Measurements from ENCODE around the gene GCK.
"Not testable (repeated sequence)": the region's sequence is repeated elsewhere in the genome, so short reads cannot be mapped to it uniquely, and the experiment has no call there.

The GCK gene

DNA sequence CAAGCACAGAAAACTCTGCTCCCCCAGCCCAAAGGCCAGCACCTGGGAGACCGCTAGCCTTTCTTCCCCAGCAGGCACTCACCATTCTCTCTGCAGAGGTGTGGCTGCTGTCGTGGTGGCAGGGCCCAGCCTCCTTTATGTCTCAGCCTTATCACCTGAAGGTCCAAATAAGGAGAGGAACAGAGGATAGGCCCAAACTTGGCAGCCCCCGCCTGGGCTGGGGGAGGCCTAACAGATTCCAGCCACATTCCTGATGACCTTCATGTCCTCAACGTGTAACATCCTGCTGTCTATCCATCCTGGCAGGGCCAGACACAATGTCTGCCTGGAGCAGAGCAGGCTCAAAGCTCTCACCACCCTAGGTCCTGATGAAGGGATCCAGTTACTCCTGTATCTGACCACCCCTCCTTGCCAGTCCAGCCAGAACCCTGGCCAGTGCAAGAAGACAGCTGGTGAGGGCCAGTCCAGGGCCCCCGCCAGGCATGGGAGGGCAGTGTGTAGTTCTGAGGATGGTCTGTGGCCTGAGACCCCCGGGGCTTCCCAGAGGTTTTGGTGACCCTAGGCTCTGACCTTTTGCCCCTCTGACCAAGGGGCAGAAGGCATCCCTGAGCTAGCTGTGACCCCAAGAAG, 47.9 kb downstream of the GCK start, which contains the start of gene MYL7:
TSS of gene MYL7 (minus strand) at position 112 of the 630 bp plus-strand sequence. CDS start at position 85, 27 bp downstream.
- DNase-seq (ENCODE audit: low spot score) = no peak

DNA sequence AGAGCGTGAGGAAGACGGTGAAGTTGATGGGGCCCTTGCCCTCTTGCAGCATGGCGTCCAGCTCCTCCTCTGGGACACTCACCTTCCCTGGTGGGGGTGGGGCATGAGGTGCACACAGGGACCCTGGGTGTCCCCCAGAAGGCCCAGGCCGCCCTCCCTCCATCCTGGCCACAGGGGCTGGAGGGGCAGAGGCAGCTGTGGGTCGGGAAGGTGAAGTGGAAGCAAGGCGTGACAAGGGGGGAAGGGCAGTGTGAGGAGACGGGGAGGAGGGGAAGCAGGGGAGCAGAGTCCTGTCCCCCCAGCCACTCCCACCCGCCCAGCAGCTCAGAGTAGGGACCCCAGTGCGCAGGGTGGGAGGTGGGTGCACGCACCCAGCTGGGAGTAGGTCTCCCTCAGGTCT, 48.9 kb downstream of the GCK start:
- no peak for DNase-seq (ENCODE audit: low spot score)

DNA sequence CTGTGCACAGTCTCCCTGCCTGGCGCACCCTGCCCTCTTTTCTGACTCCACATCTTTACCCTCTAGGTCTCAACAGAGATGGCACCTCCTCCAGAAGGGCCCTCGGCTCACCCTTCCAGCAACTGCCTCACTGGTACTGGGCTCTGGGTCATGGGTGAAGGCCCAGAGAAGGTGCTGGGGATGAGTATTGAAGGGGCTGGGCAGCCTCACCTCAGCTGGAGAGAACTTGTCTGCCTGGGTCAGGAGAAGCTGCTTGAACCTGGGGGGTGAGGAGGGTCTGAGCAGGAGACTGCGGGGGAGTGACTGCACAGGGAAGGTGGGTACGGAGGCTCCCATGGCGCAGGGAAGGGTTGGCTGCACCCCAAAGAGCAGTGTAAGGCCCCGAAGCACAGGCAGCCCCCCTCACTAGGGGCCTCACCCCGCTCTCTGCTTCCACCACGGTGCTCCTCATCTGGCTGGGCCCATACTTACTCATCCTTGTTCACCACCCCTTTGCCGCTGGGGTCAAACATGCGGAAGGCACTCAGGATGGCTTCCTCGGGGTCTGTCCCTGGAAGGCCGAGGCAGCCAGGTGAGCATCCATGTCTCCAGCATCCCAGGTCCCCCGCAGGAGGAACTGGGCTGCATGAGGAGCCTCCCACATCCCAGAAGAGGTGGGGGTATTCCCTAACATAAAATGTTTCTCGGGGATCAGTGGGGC, 49.8 kb downstream of the GCK start:
- no peak for DNase-seq (ENCODE audit: low spot score)

DNA sequence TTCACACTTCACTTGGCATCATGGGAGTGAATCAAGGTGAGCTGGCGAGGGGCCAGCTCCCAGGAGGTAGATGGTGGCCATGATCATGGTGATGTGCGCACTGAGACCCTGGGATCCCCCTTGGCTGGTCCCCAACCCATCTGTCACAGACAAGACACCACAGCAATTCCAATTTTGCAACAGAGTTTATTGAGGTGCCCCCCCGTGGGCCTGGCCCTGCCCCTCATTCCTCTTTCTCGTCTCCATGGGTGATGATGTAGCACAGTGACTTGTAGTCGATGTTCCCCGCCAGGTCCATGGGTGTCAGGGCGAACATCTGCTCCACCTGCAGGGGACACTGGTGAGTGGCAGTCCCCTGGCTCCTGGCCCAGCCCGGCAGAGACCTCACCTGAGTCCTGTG, 50.5 kb downstream of the GCK start:
- no peak for DNase-seq (ENCODE audit: low spot score)

DNA sequence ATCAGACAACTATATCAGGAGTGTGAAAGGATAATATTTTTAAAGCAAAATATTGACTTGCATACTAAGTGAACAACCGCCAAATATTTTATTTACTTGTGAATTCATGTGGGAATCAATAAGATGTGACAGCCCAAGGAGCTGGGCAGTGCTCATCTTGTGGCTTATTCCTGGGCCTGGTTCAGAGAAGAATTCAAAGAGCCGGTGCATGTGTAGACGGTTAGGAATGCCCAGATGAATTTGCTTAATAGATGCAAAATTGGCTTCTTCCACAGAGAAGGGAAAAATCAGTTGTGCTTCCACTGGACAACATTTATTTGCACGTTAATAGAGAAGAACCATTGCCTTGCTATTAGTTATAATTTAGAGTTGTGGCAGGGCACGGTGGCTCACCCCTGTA, 52.5 kb downstream of the GCK start:
- no peak for DNase-seq (ENCODE audit: low spot score)

DNA sequence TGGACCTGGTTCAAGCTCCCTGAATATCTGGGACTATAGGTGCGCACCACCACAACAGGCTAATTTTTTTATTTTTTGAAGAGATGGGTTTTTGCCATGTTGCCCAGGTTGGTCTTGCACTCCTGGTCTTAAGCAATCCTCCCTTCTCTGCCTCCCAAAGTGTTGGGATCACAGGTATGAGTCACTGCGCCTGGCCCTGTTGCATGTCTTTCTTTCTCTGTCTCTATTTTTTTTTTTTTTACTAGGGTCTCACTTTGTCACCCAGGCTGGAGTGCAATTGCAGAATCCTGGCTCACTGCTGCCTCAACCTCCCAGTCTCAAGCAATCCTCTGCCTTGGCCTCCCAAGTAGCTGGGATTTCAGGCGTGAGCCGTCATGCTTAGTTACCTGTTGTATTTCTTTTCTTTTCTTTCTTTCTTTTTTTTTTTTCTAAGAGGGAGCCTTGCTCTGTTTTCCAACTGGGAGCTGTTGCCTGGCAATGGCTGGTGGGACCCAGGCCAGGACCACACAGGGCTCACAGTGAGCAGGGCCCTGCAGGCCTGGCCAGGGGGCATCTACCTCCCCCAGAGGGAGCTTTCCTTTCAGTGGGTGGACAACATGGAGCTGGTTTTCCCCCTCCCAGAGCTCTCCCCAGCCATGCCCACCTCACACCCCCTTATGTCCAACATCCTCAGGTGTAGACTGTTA, 54.2 kb downstream of the GCK start:
- DNase-seq (ENCODE audit: low spot score) = no peak

DNA sequence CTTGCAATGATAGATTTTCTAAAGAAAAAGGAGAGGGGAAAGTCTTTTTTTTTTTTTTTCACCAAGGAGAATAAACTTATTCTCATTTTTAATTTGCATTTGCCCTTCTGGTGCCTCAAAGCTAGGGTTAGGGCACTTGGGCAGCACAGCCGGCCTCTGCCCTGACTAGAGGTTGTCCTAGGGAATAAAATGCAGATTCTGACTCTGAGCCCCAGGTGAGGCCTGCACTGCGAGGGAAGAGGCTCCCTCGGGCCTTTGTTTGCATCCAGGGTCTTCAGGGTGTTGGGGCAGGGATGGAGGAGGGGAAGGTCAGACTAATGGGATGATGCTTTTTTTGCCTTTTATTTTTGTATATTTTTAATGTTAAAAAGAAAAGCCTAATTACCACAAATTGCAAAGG, 55.9 kb downstream of the GCK start:
- DNase-seq (ENCODE audit: low spot score) = no peak

DNA sequence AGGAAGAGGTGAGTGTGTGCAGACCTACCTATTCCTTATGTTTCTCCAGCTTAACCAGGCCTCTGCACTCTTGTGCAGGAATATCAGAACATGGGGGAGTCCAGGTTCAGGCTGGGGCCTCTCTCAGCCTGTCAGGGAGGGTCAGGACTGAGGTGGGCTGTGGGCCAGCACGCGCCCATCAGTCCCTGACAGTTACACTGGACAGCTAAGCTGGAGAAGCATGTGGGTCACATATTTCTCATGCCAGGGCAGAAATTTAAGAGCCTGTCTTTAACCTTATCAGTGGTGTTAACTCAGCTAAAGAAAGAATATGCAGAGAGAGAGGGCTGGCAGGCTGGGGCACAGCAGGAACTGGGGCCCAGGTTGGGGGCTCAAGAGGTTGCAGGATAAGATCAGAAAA, 57.2 kb downstream of the GCK start:
- DNase-seq (ENCODE audit: low spot score) = no peak

DNA sequence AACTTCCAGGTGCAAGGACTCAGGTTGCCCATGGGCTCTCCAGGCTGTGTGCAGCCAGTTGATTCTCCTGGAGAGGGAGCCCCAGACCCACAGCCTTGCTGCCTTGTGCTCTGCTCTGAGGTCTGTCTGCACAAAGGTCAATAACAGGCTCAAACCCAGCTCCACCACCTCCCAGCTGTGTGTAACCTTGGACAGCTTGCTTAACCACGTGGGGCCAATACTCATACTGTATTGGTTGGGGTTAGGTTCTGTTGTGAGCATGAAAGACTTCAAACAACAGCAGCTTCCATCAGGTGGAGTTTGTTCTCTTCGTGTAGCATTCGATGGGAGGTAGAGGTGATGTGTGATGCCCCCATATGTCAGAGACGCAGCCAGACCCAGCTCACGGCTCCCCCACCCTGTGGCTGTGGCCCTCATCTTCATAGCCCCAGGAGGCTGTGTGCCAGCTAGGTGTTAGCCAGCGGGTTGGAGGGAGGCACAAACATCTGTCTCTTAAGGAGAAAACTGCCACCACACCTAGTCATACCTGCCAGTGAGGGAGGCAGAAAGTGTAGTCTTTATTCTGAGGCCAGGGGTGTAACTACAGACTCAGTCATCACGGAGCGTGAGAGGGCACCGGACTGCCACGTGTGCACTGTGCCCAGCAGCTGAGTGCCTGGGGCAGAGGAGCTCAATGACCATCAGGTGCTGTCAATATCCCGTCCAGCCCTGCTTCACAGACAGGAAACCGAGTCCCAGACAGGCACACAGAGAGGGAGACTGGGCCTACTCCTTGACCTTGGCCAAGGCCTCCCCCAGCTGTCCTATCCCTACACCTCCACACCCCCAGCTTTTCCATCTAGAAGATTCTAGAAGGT, 57.8 kb downstream of the GCK start:
- no peak for DNase-seq (ENCODE audit: low spot score)

DNA sequence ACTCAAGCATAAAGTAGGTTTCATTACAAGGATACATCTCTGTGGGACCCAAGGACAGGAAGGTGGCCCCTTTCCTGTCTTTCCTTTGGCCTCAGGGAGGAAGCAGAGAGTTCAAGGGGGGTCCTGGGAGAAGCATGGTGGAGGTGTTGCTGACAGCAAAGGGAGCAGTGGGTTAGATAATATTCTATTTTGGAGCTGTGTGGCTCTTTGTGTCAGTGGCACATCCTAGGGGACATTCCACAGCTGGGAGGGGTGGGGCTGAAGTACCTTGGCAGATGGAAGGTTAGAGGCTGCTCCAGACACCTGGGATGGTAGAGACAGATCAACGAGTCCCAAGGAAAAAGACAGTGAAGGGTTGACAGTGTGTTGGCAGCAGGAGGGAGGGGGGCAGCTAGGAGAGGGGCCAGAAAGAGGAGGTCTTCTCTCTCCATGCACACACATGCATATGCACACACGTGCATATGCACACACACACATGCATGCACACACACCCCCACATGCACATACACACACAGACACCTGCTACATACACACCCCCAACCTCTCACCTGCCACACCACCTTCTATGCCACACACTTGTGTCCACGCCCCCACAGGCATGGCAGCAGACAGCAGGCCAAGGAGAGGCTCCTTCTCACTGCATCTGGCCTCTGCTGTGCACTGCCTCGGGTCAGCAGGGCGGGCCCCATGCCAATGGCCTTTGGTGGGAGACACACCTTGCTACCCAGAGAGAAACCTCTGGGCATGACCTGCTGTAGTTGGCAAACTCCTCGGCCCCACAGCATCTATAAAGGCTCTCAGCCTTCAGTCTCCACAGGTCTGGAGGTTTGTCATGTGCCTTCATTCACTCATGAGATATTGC, 60.3 kb downstream of the GCK start:
- DNase-seq (ENCODE audit: low spot score) = no peak

DNA sequence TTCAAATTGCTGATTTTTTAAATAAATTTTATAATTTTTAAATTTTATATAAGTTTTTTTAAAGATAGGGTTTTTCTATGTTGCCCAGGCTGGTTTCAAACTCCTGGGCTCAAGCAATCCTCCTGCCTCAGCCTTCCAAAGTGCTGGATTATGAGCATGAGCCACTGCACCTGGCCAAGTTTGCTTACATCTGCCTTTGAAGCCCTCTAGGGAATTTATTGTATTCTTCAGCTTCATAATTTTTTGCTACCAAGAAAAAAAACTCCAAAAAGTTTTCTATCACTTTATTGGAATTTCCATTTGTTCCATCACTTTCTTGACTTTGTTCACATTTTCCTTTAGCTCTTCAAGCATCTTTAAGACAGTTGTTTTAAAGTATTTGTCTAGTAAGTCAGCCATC, 62.1 kb downstream of the GCK start:
- DNase-seq (ENCODE audit: low spot score) = no peak

DNA sequence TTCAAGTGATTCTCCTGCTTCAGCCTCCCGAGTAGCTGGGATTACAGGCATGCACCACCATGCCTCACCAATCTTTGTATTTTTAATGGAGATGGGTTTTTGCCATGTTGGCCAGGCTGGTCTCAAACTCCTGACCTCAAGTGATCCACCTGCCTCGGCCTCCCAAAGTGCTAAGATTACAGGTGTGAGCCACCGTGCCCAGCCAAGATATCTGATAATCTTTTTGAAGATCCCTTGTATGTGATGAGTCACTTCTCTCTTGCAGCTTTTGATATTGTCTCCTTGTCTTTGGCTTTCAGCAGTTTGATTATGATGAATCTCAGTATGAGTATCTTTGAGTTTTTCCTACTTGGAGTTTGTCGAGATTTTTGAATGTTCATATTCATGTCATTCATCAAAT, 62.7 kb downstream of the GCK start:
- DNase-seq (ENCODE audit: low spot score) = not testable (repeated sequence)

DNA sequence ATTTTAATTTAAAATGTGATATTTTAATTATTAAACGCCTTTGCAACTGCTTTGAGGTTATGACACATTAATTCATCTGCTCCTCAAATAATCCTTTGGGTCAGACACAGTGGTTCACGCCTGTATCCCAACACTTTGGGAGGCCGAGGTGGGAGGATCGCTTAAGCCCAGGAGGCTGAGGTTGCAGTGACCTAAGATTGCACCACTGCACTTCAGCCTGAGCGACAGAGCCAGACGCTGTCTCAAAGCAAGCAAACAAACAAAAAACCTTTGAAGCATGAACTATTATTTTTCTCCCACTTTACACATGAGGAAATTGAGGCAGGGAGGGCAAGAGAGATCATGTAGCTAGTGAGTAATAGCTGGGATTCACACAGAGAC, 64.4 kb downstream of the GCK start:
- DNase-seq (ENCODE audit: low spot score) = no peak

DNA sequence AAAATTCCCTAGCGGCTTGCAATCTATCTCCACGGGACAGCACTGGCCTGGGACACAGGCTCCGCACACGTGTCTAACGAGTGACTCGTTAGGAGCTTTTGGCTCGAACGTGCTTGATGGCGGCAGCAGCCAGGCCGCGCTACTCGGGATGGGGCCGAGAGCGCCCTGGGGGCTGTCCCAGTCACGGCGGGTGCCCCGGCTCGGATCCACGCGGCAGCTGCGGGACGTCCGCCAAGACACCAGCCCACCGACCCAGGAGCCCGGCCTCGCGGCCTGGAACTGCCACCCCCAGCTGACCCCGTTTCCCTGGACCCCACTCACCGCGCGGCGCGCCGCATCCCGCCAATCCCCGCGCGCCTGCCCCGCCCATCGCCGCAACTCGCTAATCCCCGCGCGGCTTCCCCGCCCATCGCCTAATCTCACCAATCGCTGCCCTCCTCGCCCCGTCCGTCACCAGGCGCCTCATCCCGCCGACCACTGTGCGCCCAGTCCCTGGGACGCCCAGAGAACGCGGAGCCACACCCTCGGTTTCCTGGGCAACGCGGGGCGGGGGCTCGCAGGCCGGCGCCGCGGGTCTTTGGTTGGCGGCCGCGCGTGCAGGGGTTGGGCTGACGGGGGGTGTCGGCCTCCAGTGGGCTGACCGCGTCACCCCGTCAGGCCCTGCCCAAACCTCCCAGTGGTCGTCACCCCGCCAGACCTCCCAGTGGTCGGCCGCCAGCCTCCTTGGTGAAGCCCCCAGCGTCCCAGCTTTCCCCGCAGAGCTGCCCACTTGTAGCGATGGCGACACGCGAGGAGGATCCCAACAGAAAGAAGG, 65.8 kb downstream of the GCK start, which contains the start of gene POLD2:
TSS of gene POLD2 (minus strand) at position 359 of the 814 bp plus-strand sequence. CDS start 1,495 bp downstream, outside the sequence.
- peak; percentile 99 for DNase-seq (ENCODE audit: low spot score)

DNA sequence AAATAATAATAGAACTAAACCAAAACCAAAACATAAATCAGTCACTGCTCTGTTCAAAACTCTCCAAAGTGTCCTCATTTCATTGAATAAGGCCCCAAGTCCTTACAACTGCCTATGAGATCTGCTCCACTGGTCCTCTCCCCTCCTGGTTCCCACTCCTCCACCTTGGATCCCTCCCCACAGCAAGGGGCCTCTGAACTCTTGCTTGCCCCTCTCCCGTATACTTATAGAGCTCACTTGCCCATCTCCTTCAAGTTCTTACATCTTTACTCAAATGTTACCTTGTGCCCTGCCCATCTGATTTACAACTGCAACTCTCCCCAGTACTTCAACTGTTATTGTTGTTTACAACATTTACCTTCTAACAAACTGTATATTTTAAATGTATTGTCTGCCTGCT, 66.7 kb downstream of the GCK start:
- no peak for DNase-seq (ENCODE audit: low spot score)

DNA sequence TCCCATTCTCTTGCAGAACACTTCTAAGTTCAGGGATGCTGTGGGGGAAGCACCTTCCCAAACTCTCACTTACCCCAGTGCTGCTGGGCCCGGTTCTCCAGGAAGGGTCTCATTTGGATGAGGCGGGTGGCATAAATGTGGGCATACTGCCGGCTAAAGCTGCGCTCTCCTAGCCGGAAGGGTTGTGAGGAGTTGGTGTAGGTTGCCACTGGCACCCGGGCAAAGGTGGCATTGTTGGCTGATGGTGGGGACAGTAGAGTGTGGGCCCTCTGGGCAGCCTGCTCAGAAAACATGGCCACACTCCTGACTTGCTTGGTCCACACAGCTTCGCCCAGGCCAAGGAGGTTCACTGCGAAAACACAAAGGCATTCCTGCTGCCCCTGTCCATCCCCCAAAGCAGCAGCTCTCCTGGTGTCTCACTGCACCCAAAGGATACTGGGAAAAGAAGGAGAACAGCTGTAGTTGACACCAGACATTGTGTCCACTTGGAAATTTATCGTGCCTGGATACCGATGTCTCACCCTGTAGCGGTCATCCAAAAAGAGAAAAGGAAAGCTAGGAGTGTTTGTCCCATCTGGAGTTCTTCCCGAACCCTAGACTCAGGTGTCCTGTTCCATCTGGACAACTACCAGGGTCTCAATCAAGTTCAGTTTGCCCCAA, 67.3 kb downstream of the GCK start:
- DNase-seq (ENCODE audit: low spot score) = no peak

DNA sequence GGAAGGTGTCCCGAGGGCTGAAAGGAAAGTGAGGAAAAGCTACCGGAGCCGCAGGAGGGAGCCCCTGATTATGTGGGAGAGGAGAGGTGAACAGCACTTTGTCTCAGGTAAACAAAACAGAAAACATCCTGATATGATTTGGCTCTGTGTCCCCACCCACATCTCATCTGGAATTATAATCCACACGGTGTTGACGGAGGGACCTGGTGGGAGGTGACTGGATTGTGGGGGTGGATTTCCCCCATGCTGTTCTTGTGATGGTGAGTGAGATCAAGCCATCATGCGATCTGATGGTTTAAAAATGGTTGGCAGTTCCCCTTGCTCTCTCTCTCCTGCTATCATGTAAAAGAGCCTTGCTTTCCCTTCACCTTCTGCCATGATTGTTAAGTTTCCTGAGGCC, 68.8 kb downstream of the GCK start:
- no peak for DNase-seq (ENCODE audit: low spot score)

DNA sequence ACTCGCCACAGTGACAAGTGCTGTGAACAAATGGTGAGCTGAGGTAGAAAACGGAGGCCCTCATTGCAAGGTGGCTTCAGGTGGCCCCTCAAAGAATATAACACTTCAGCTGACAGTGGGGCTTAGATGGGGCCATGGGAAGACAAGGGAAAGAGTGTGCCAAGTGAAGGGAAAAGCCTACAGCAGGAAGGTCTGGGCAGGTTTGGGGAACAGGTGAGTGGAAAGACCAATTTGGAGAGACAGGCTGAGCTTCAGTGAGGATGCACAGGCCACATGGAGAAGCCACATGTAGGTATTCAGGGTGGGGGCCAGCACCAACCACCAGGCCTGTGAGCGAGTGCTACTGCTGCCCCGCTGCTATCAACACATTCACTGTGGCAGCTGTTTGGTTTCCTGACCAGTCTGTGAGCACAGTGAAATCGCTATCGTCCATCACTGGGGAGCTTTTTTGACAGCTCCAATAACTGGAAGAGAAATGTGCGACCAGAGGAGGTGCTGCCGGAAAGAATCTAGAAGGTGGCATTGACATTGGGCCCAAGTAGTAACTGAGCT, 69.3 kb downstream of the GCK start:
- no peak for DNase-seq (ENCODE audit: low spot score)

DNA sequence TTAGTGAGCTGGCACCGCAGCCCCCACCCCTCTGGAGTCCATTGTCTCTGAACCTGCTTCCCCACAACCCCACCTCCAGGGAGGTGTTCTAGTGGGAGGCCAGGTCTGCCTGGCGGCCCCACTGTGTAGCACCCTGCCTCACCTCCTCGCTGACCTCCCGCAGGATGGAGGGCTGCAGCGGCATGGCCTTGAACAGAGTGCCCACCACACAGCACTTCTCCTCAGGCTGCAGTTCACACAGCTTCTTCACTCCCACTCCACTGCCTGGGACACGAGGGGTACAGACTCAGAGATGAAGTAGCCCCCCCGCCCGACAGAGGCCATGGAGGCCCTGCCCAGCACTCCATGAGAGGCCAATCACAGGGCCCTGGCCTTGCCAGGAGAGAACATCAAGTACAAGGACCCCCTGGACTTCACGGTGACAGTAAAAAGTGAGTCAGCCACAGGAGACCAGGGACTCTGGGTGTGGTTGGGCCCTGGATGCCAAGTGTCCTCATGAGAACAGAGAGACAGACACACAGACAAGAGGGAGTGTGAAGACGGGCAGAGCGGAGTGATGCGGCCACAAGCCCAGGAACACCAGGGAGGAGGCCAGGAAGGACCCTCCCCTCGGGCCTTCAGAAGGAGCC, 71.3 kb downstream of the GCK start:
- no peak for DNase-seq (ENCODE audit: low spot score)
